Esophagus squamous epithelium (tissue), 5 donors: ENCODE measurements around the gene BACH2. TPM values are rescaled to one million over a fixed set of nuclear protein-coding genes. Genes with fewer than 3 reads are reported as not detected.
"Not testable (repeated sequence)": the region's sequence is repeated elsewhere in the genome, so short reads cannot be mapped to it uniquely, and the experiment has no call there.

Experiments used
- DNase-seq: peaks from one replicate; lab custom pipeline; 2025; lab: John Stamatoyannopoulos, UW
- H3K27ac ChIP-seq, 4 donors: fragments of 200-600 bp; sonication (generic); one replicate each; pipeline ENCODE4 v1.5.1; 2016 to 2019; ENCODE audit warnings: mild to moderate bottlenecking in 1 of 4
- H3K27me3 ChIP-seq, 4 donors: fragments of 200-600 bp; sonication (generic); 1 replicate in 3 of 4; 2 replicates in 1 of 4; pipeline versions ENCODE4 v1.5.1 to v1.6.0; 2017 to 2021; ENCODE audit warnings: antibody characterized with exemption in 1 of 4
- H3K36me3 ChIP-seq, 3 donors: fragments of 200-600 bp; sonication (generic); one replicate each; pipeline ENCODE4 v1.5.1; 2016 to 2019
- H3K4me1 ChIP-seq, 3 donors: fragments of 200-600 bp; sonication (generic); one replicate each; pipeline ENCODE4 v1.5.1; 2017 to 2019
- H3K4me3 ChIP-seq, 4 donors: fragments of 200-600 bp; sonication (generic); 1 replicate in 3 of 4; 2 replicates in 1 of 4; pipeline ENCODE4 v1.5.1; 2016 to 2019; ENCODE audit warnings: mild to moderate bottlenecking in 2 of 4, moderate library complexity in 1 of 4
- H3K9me3 ChIP-seq, 3 donors: fragments of 200-600 bp; sonication (generic); one replicate each; pipeline ENCODE4 v1.5.1; 2016 to 2019
- CTCF ChIP-seq, 6 experiments: fragments of 450-650 bp in 4 of 6; fragments of 200-600 bp in 2 of 6; sonication (generic) in 2 of 6; IDR thresholded peaks; one replicate each; pipeline ENCODE4 v1.5.1; 2016 to 2019; ENCODE audit warnings: antibody characterized with exemption in 6 of 6, mild to moderate bottlenecking in 4 of 6, moderate library complexity in 4 of 6
- POLR2A ChIP-seq, 4 donors: fragments of 450-650 bp; IDR thresholded peaks; one replicate each; pipeline ENCODE4 v1.6.1; 2017; ENCODE audit warnings: antibody characterized with exemption in 4 of 4, mild to moderate bottlenecking in 4 of 4, moderate library complexity in 3 of 4
- WGBS, 2 donors: methylation state at CpG; one replicate each; pipeline ENCODE4 v1.1.5; 2018; 5-methylcytosine and 5-hydroxymethylcytosine counted together
- intact Hi-C: fragments of 100-400 bp; cut with DNase I; formaldehyde crosslinking; loops from one replicate; pipeline ENCODE4 v1.15.0; 2022
- total RNA-seq, 4 donors: library from RNA; depleted of rRNA; stranded (reverse); fragments of >200 nt; gene quantifications; one replicate each; pipeline ENCODE4 v1.1.0, GENCODE V29; 2016
- donor health status: DM: yes; HTN: yes; CAD: no.

The BACH2 gene
- total RNA-seq, 4 donors from 2014 or later, result 0.22 to 6.1 (median 0.66) TPM

GRCh38 chr6:89895276-89895874, 401.3 kb downstream of the BACH2 start:
- DNase-seq, result no peak
- H3K36me3 ChIP-seq, result no peaks in the 10 kb centered on the region
- H3K4me1 ChIP-seq, result peaks cover 0 to 5% (median 0%) of the 10 kb centered on the region in 3 donors
- H3K9me3 ChIP-seq, result no peaks in the 10 kb centered on the region
- peaks cover 0 to 63% (median 1%) of the 10 kb centered on the region in 4 donors for H3K27me3 ChIP-seq
- H3K4me3 ChIP-seq, result no peak overlapping the region
- 28 to 46% methylated on average over 6 to 7 of the region's 8 CpGs for WGBS, 2 donors
- no peak for TF ChIP-seq POLR2A (IDR thresholded peaks at IDR 0.05)
- no peak for TF ChIP-seq CTCF (IDR thresholded peaks at IDR 0.05)
- H3K27ac ChIP-seq, result no peak overlapping the region
- intact Hi-C loops, result no loop called here

DNA sequence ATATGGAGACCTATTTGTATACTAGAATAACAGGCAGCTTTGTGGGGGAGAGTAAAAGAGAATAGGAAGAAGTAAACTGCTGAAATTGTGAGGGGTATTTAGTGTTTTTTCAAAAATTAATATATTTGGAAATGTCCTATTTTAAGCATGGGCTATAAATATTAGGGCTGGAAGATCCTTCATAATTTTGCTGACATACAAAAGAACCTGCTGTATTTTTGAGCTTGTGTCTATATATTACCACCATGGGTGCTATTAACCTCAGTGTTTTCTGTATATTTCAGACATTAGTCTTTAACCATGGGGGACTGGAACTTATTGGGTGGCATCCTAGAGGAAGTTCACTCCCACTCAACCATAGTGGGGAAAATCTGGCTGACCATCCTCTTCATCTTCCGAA, 402.5 kb downstream of the BACH2 start, which contains the start of gene GJA10:
Gene GJA10 (plus strand): TSS at position 301 of the 400 bp plus-strand sequence. CDS start 0 bp downstream, at position 301.
- no peaks in the 10 kb centered on the region for H3K9me3 ChIP-seq
- no peak for DNase-seq
- TF ChIP-seq POLR2A (IDR thresholded peaks at IDR 0.05), result no peak
- no peak for TF ChIP-seq CTCF (IDR thresholded peaks at IDR 0.05)
- 100% methylated on average over 1 of the region's 1 CpG for whole genome bisulfite sequencing, 2 donors
- peaks cover 0 to 5% (median 0%) of the 10 kb centered on the region in 3 donors for H3K4me1 ChIP-seq
- no peaks in the 10 kb centered on the region for H3K36me3 ChIP-seq
- no peak within 1 kb of the TSS for H3K27ac ChIP-seq
- H3K4me3 ChIP-seq, result no peak within 1 kb of the TSS
- H3K27me3 ChIP-seq, result peaks cover 0 to 67% (median 1%) of the 10 kb centered on the region in 4 donors
- intact Hi-C loops, result no loop called here

GRCh38 chr6:89892577-89892976, 404.1 kb downstream of the BACH2 start:
- DNase-seq, H3K36me3 ChIP-seq, H3K4me1 ChIP-seq, H3K27ac ChIP-seq, H3K4me3 ChIP-seq, intact Hi-C loops, H3K9me3 ChIP-seq: not testable (repeated sequence)
- H3K27me3 ChIP-seq, result peaks cover 0 to 83% (median 2%) of the 10 kb centered on the region in 4 donors
- WGBS, 2 donors, result 68 to 89% methylated on average over 7 to 8 of the region's 8 CpGs

- intact Hi-C loops, H3K36me3 ChIP-seq, H3K27ac ChIP-seq, DNase-seq, H3K4me3 ChIP-seq, H3K9me3 ChIP-seq: not testable (repeated sequence)
- H3K4me1 ChIP-seq, result peaks cover 0 to 10% (median 0%) of the 10 kb centered on the region in 3 donors
- peaks cover 0 to 85% (median 2%) of the 10 kb centered on the region in 4 donors for H3K27me3 ChIP-seq
- 8 to 11% methylated on average over 5 to 6 of the region's 11 CpGs for WGBS, 2 donors
Measured at GRCh38 chr6:89890845-89891528, 405.7 kb downstream of the BACH2 start.

- TF ChIP-seq POLR2A (IDR thresholded peaks at IDR 0.05) (no peak), CTCF (IDR thresholded peaks at IDR 0.05) (no peak)
- Histone ChIP-seq H3K4me1 (peaks cover 0 to 10% (median 0%) of the 10 kb centered on the region in 3 donors), H3K27ac (no peak overlapping the region), H3K4me3 (no peak overlapping the region), H3K36me3 (no peaks in the 10 kb centered on the region), H3K27me3 (peaks cover 0 to 64% (median 1%) of the 10 kb centered on the region in 4 donors), H3K9me3 (no peaks in the 10 kb centered on the region)
- no peak for DNase-seq
- WGBS, 2 donors, result 55 to 56% methylated on average over 3 of the region's 3 CpGs
- intact Hi-C loops, result no loop called here
Measured at GRCh38 chr6:89888871-89889270, 407.8 kb downstream of the BACH2 start.

DNA sequence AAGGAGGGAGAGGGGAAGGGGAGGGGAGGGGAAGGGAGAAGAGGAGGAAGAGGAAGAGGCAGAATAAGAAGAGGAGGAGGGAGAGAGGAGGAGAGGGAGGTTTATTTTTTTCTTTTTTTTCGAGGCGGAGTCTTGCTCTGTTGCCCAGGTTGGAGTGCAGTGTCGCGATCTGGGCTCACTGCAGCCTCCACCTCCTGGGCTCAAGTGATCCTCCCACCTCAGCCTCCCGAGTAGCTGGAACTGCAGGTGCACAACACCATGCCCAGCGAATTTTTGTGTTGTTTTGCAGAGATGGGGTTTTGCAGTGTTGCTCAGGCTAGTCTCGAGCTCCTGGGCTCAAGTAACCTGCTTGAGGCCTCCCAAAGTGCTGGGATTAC, 408.5 kb downstream of the BACH2 start:
- Histone ChIP-seq H3K27me3 (peaks cover 0 to 57% (median 1%) of the 10 kb centered on the region in 4 donors), H3K27ac (no peak overlapping the region), H3K4me1 (peaks cover 0 to 10% (median 0%) of the 10 kb centered on the region in 3 donors), H3K36me3 (no peaks in the 10 kb centered on the region), H3K4me3 (no peak overlapping the region), H3K9me3 (no peaks in the 10 kb centered on the region)
- intact Hi-C loops, result no loop called here
- TF ChIP-seq CTCF (IDR thresholded peaks at IDR 0.05) (no peak), POLR2A (IDR thresholded peaks at IDR 0.05) (no peak)
- 85 to 89% methylated on average over 7 of the region's 7 CpGs for WGBS, 2 donors
- DNase-seq, result no peak
